ENCODE measurements around the gene DOCK7. TPM values are rescaled to one million over a fixed set of nuclear protein-coding genes. Genes with fewer than 3 reads are reported as not detected.
"Not testable (repeated sequence)": the region's sequence is repeated elsewhere in the genome, so short reads cannot be mapped to it uniquely, and the experiment has no call there.

The DOCK7 gene
- total and polyA plus RNA-seq, 10 donors, result 3.3 to 48.3 (median 30.3) TPM

GRCh38 chr1:62706985-62707743, 19.0 kb upstream of the DOCK7 start:
- Histone ChIP-seq H3K27ac (no peak overlapping the region), H3K9me3 (peaks cover 0 to 8% (median 0%) of the 10 kb centered on the region in 8 donors), H3K4me3 (no peak overlapping the region), H3K4me1 (no peaks in the 10 kb centered on the region), H3K36me3 (no peaks in the 10 kb centered on the region), H3K27me3 (replicated peaks in 1 of 7) (no peaks in the 10 kb centered on the region)
- TF ChIP-seq POLR2A (IDR thresholded peaks at IDR 0.05) (no peak), CTCF (IDR thresholded peaks at IDR 0.05 in 8 of 11, conservative IDR thresholded peaks at IDR 0.05 in 3 of 11) (no peak), POLR2AphosphoS5 (IDR thresholded peaks at IDR 0.05) (no peak)
- DNase-seq, result no peak
- intact Hi-C loops (cut with DNase I; ENCODE audit: low total_unique reads), result no loop called here
- 72 to 87% (median 73%) methylated on average over 6 to 7 of the region's 7 CpGs for WGBS, 5 donors

- H3K4me1 ChIP-seq; intact Hi-C loops (cut with DNase I; ENCODE audit: low total_unique reads); H3K27me3 ChIP-seq (replicated peaks in 1 of 7); H3K4me3 ChIP-seq; DNase-seq; H3K36me3 ChIP-seq; H3K27ac ChIP-seq; H3K9me3 ChIP-seq: not testable (repeated sequence)
- 92 to 97% (median 94%) methylated on average over 5 of the region's 5 CpGs for WGBS, 5 donors
These were observed 10.0 kb upstream of the DOCK7 start for GRCh38 chr1:62698161-62698560.

GRCh38 chr1:62694479-62694878, 6.3 kb upstream of the DOCK7 start:
- H3K27me3 ChIP-seq (replicated peaks in 1 of 7); H3K36me3 ChIP-seq; H3K4me3 ChIP-seq; intact Hi-C loops (cut with DNase I; ENCODE audit: low total_unique reads); H3K27ac ChIP-seq; DNase-seq; H3K9me3 ChIP-seq: not testable (repeated sequence)
- peaks cover 2 to 14% (median 8%) of the 10 kb centered on the region in 6 donors for H3K4me1 ChIP-seq
- 83 to 94% (median 87%) methylated on average over 7 of the region's 7 CpGs for WGBS, 5 donors

- WGBS, 5 donors, result 93 to 99% (median 95%) methylated on average over 4 of the region's 4 CpGs
- no peak for DNase-seq
- H3K4me3 ChIP-seq, result no peak overlapping the region
- no peak overlapping the region for H3K27ac ChIP-seq
- peaks cover 0 to under 1% (median 0%) of the 10 kb centered on the region in 7 donors for H3K27me3 ChIP-seq (replicated peaks in 1 of 7)
- no peaks in the 10 kb centered on the region for H3K36me3 ChIP-seq
- TF ChIP-seq CTCF (IDR thresholded peaks at IDR 0.05 in 8 of 11, conservative IDR thresholded peaks at IDR 0.05 in 3 of 11) (no peak), POLR2A (IDR thresholded peaks at IDR 0.05) (no peak), POLR2AphosphoS5 (IDR thresholded peaks at IDR 0.05) (no peak)
- peaks cover 5 to 26% (median 19%) of the 10 kb centered on the region in 6 donors for H3K4me1 ChIP-seq
- intact Hi-C loops (cut with DNase I; ENCODE audit: low total_unique reads), result no loop called here
- H3K9me3 ChIP-seq, result no peaks in the 10 kb centered on the region
These were observed 4.9 kb upstream of the DOCK7 start for GRCh38 chr1:62693123-62693522.

- peaks cover 0 to 8% (median 0%) of the 10 kb centered on the region in 7 donors for H3K27me3 ChIP-seq (replicated peaks in 1 of 7)
- H3K9me3 ChIP-seq, result no peaks in the 10 kb centered on the region
- H3K27ac ChIP-seq, result peak overlapping the region in 2 of 8 donors; percentile 38 to 89
- no peak for DNase-seq
- H3K4me3 ChIP-seq, result no peak overlapping the region
- no peaks in the 10 kb centered on the region for H3K36me3 ChIP-seq
- peaks cover 17 to 39% (median 29%) of the 10 kb centered on the region in 6 donors for H3K4me1 ChIP-seq
- WGBS, 5 donors, result 95 to 99% (median 95%) methylated on average over 2 of the region's 2 CpGs
- TF ChIP-seq CTCF (IDR thresholded peaks at IDR 0.05 in 8 of 11, conservative IDR thresholded peaks at IDR 0.05 in 3 of 11), result no peak
- no peak for TF ChIP-seq POLR2AphosphoS5 (IDR thresholded peaks at IDR 0.05)
- no peak for TF ChIP-seq POLR2A (IDR thresholded peaks at IDR 0.05)
- intact Hi-C loops (cut with DNase I; ENCODE audit: low total_unique reads), result no loop called here
These were observed 3.1 kb upstream of the DOCK7 start for GRCh38 chr1:62691062-62691844.
